HL-60 (cell line): ENCODE measurements around the gene SLC27A6.
"Not testable (repeated sequence)": the region's sequence is repeated elsewhere in the genome, so short reads cannot be mapped to it uniquely, and the experiment has no call there.

Source experiments
- DNase-seq, 2 experiments: peaks; one replicate each; pipeline ENCODE4 v3.0.0-alpha.2; 2010 to 2020; ENCODE audit warnings: low read depth in 1 of 2, low spot score in 1 of 2
- H3K27ac ChIP-seq: fragments of 250-450 bp; sonication (Bioruptor Pico); replicated peaks from 2 replicates; pipeline ENCODE4 v1.5.1; 2020; ENCODE audit warnings: mild to moderate bottlenecking, moderate library complexity
- H3K27me3 ChIP-seq: fragments of 250-450 bp; sonication (Bioruptor Pico); 2 replicates; pipeline ENCODE4 v1.5.1; 2021; ENCODE audit warnings: mild to moderate bottlenecking, moderate library complexity; ENCODE audit not compliant: insufficient read depth, poor library complexity, severe bottlenecking
- H3K4me3 ChIP-seq: replicated peaks from 2 replicates; pipeline ENCODE4 v1.5.1; 2011; ENCODE audit warnings: mild to moderate bottlenecking, control low read depth, low read length; ENCODE audit not compliant: insufficient read depth
- GABPA ChIP-seq: IDR thresholded peaks from 2 replicates; pipeline ENCODE4 v1.6.1; 2012; ENCODE audit warnings: low read depth
- POLR2AphosphoS5 ChIP-seq: IDR thresholded peaks from 2 replicates; pipeline ENCODE4 v1.6.1; 2012; ENCODE audit warnings: low read depth
- SPI1 ChIP-seq: IDR thresholded peaks from 2 replicates; pipeline ENCODE4 v1.6.1; 2012; ENCODE audit warnings: low read depth, mild to moderate bottlenecking, borderline replicate concordance
- TF ChIP-seq, protein P1 (sequence below): IDR thresholded peaks from 2 replicates; pipeline ENCODE4 v1.6.1; 2012; ENCODE audit warnings: low read depth; ENCODE audit not compliant: insufficient replicate concordance
- TF ChIP-seq, protein P2 (sequence below): IDR thresholded peaks from one replicate; pipeline ENCODE4 v1.5.1; 2011; ENCODE audit warnings: low read length, control low read depth, inconsistent platforms; ENCODE audit not compliant: insufficient read depth

SLC27A6 gene

GRCh38 chr5:129031886-129032683, 66.8 kb downstream of the SLC27A6 start:
- no peak overlapping the region for H3K27ac ChIP-seq

GRCh38 chr5:129036257-129036656, 71.0 kb downstream of the SLC27A6 start:
- not testable (repeated sequence) for H3K4me3 ChIP-seq, DNase-seq, H3K27ac ChIP-seq, H3K27me3 ChIP-seq

More at GRCh38 chr5:129031886-129032683, 66.8 kb downstream of the SLC27A6 start:
- TF ChIP-seq GABPA (no peak), POLR2AphosphoS5 (no peak), SPI1 (no peak)
- TF ChIP-seq, protein P1, sequence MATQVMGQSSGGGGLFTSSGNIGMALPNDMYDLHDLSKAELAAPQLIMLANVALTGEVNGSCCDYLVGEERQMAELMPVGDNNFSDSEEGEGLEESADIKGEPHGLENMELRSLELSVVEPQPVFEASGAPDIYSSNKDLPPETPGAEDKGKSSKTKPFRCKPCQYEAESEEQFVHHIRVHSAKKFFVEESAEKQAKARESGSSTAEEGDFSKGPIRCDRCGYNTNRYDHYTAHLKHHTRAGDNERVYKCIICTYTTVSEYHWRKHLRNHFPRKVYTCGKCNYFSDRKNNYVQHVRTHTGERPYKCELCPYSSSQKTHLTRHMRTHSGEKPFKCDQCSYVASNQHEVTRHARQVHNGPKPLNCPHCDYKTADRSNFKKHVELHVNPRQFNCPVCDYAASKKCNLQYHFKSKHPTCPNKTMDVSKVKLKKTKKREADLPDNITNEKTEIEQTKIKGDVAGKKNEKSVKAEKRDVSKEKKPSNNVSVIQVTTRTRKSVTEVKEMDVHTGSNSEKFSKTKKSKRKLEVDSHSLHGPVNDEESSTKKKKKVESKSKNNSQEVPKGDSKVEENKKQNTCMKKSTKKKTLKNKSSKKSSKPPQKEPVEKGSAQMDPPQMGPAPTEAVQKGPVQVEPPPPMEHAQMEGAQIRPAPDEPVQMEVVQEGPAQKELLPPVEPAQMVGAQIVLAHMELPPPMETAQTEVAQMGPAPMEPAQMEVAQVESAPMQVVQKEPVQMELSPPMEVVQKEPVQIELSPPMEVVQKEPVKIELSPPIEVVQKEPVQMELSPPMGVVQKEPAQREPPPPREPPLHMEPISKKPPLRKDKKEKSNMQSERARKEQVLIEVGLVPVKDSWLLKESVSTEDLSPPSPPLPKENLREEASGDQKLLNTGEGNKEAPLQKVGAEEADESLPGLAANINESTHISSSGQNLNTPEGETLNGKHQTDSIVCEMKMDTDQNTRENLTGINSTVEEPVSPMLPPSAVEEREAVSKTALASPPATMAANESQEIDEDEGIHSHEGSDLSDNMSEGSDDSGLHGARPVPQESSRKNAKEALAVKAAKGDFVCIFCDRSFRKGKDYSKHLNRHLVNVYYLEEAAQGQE, result no peak
- TF ChIP-seq, protein P2, sequence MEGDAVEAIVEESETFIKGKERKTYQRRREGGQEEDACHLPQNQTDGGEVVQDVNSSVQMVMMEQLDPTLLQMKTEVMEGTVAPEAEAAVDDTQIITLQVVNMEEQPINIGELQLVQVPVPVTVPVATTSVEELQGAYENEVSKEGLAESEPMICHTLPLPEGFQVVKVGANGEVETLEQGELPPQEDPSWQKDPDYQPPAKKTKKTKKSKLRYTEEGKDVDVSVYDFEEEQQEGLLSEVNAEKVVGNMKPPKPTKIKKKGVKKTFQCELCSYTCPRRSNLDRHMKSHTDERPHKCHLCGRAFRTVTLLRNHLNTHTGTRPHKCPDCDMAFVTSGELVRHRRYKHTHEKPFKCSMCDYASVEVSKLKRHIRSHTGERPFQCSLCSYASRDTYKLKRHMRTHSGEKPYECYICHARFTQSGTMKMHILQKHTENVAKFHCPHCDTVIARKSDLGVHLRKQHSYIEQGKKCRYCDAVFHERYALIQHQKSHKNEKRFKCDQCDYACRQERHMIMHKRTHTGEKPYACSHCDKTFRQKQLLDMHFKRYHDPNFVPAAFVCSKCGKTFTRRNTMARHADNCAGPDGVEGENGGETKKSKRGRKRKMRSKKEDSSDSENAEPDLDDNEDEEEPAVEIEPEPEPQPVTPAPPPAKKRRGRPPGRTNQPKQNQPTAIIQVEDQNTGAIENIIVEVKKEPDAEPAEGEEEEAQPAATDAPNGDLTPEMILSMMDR, result no peak
- no peak for DNase-seq
- Histone ChIP-seq H3K4me3 (no peak overlapping the region), H3K27me3 (no peaks in the 10 kb centered on the region)

DNA sequence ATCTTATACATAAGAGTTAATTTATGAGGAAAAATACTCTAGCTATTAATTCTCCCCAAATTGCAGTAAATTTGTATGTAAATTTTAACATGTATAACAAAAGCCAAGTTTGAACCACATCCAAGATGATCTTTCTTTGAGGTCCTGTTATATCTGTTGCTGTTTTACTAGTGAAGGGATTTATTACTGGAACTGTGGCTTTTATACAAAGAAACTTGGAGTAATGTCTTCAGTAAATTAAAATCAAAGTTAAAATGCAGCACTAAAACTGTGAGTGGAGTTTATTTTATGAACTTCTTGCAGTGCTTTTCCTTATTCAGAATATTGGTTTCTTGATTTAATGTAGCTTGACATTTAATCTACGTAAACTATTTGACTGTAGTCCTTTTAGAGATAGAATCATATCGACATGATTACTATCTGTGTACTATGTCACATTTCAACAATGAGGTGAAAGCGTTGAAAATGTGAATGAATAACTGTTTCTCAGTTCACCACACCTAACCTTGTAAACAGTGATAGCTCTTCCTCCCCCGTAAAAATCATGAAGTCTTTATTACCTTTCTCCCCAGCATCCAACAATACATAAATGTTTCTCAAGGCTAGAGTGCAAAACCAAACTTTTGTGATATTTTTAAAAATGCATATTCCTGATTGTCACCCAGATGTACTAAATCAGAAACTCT, 76.1 kb downstream of the SLC27A6 start:
- no peak overlapping the region for H3K27ac ChIP-seq
- no peaks in the 10 kb centered on the region for H3K27me3 ChIP-seq
- TF ChIP-seq, protein P2, result no peak
- TF ChIP-seq SPI1, result no peak
- TF ChIP-seq, protein P1, result no peak
- TF ChIP-seq GABPA, result no peak
- TF ChIP-seq POLR2AphosphoS5, result no peak
- no peak for DNase-seq
- no peak overlapping the region for H3K4me3 ChIP-seq

DNA sequence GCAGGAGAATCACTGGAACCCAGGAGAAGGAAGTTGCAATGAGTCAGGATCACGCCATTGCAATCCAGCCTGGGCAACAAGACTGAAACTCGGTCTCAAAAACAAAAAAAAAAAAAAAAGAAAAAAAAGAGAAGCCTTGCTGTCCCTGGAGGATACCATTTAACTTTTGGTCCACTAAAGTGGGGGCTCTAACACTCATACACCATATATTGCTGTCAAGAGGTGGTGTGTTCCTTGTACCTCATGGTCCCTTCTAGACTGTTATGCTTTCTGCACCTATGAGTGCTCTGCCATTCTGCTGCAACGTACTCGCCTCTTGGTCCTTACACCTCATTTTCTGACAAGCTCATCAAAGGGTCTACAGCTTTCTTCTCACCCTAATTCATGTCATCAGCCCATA, 77.0 kb downstream of the SLC27A6 start:
- Histone ChIP-seq H3K27me3 (no peaks in the 10 kb centered on the region), H3K27ac (no peak overlapping the region), H3K4me3 (no peak overlapping the region)
- DNase-seq, result no peak
- TF ChIP-seq POLR2AphosphoS5 (no peak), SPI1 (no peak), GABPA (no peak)
- TF ChIP-seq, protein P1, result no peak
- TF ChIP-seq, protein P2, result no peak
